Measurements from ENCODE around the gene CTU2. TPM values are rescaled to one million over a fixed set of nuclear protein-coding genes. Genes with fewer than 3 reads are reported as not detected.

Gene CTU2
- total and polyA plus RNA-seq, 2 of the 4 experiments (the other 2 are of a cell fraction), result 12.9 to 18.4 TPM

- no peaks in the 10 kb centered on the region for H3K9me3 ChIP-seq (ENCODE audit: control insufficient read depth, insufficient read depth, low read length)
- no peak overlapping the region for H4K91ac ChIP-seq (ENCODE audit: insufficient read depth, low read depth, low read length)
- H3K9ac ChIP-seq (ENCODE audit: low read depth, low read length), result no peak overlapping the region
- no TSS peak for BruUV-seq (replicated peaks)
- POLR2A ChIA-PET (ENCODE audit: unreplicated experiment), result no interaction called here
- no peak overlapping the region for H4K8ac ChIP-seq (ENCODE audit: low read depth in 2 of 2, low read length in 2 of 2)
- no peak overlapping the region for H2AK5ac ChIP-seq (ENCODE audit: low read depth, low read length)
- H3K14ac ChIP-seq (replicated peaks; ENCODE audit: low read depth, low read length), result no peak overlapping the region
- intact Hi-C loops (cut with micrococcal nuclease) (no loop called here), in situ Hi-C loops (cut with MboI; ENCODE audit: low sequenced_read_pairs) (no loop called here), dilution Hi-C loops (cut with HindIII; ENCODE audit: low sequenced_read_pairs, unreplicated experiment) (no loop called here)
- peaks cover 7% of the 10 kb centered on the region for H4K20me1 ChIP-seq (ENCODE audit: insufficient read depth, low read length)
- H3K79me1 ChIP-seq (ENCODE audit: low read depth in 1 of 2, low read length in 2 of 2), result peaks cover 0 to 16% of the 10 kb centered on the region in 2 experiments; a peak in 3 of 4 replicates
- no peaks in the 10 kb centered on the region for H3K9me1 ChIP-seq (ENCODE audit: insufficient read depth, low read length)
- H3K27ac ChIP-seq (ENCODE audit: insufficient read depth, low read length), result no peak overlapping the region
- H3K4ac ChIP-seq (ENCODE audit: low read depth, low read length), result no peak overlapping the region
- H2BK15ac ChIP-seq (ENCODE audit: low read depth, low read length), result no peak overlapping the region
- H4K5ac ChIP-seq (ENCODE audit: low read depth, low read length), result no peak overlapping the region
- 92% methylated on average over 3 of the region's 8 CpGs; no CpG with 5 or more reads in 1 of the 2 experiments for WGBS, 2 experiments (ENCODE audit: extremely low coverage in 2 of 2, insufficient read length in 1 of 2)
- H3K23ac ChIP-seq (ENCODE audit: low read depth, low read length), result no peak overlapping the region
- DNase-seq (no peak), ATAC-seq (ENCODE audit: low read depth) (no peak)
- H3K4me1 ChIP-seq (ENCODE audit: control insufficient read depth, insufficient read depth, low read length), result no peaks in the 10 kb centered on the region
- no peak overlapping the region for H3K4me3 ChIP-seq (ENCODE audit: insufficient read depth, low read depth, low read length)
- no peak overlapping the region for H3K18ac ChIP-seq (ENCODE audit: low read depth, low read length)
- CTCF ChIA-PET, result no interaction called here
- no peak overlapping the region for H3K4me2 ChIP-seq (ENCODE audit: low read depth, low read length)
- no peak overlapping the region for H2BK120ac ChIP-seq (ENCODE audit: low read depth, low read length)
- H3K36me3 ChIP-seq (ENCODE audit: control insufficient read depth, insufficient read depth, low read length), result peaks cover 92% of the 10 kb centered on the region
- TF ChIP-seq ELK1 (IDR thresholded peaks at IDR 0.05; ENCODE audit: borderline replicate concordance, low read depth, low read length) (no peak), SMC3 (IDR thresholded peaks at IDR 0.05; ENCODE audit: low read depth, low read length) (no peak), POLR2A (IDR thresholded peaks at IDR 0.05; ENCODE audit: low read depth, low read length) (no peak), RCOR1 (IDR thresholded peaks at IDR 0.05; ENCODE audit: insufficient replicate concordance, low read length) (no peak), MAZ (IDR thresholded peaks at IDR 0.05; ENCODE audit: borderline replicate concordance, low read depth, low read length) (no peak), MAFK (IDR thresholded peaks at IDR 0.05; ENCODE audit: low read depth, low read length) (no peak), NFE2L2 (IDR thresholded peaks at IDR 0.05; ENCODE audit: low read depth, low read length) (no peak), FOS (IDR thresholded peaks at IDR 0.05; ENCODE audit: low read depth, low read length) (no peak), RFX5 (IDR thresholded peaks at IDR 0.05; ENCODE audit: low read depth, low read length) (no peak), CHD1 (IDR thresholded peaks at IDR 0.05; ENCODE audit: low read depth, low read length) (no peak), USF2 (IDR thresholded peaks at IDR 0.05; ENCODE audit: low read depth, low read length) (no peak), RAD21 (IDR thresholded peaks at IDR 0.05; ENCODE audit: low read length) (no peak), BHLHE40 (IDR thresholded peaks at IDR 0.05; ENCODE audit: low read depth, low read length) (no peak), MXI1 (IDR thresholded peaks at IDR 0.05; ENCODE audit: borderline replicate concordance, low read depth, low read length) (no peak), CEBPB (IDR thresholded peaks at IDR 0.05; ENCODE audit: low read depth, low read length) (no peak)
- no peak overlapping the region for H2AFZ ChIP-seq (replicated peaks; ENCODE audit: low read length, poor library complexity)
- H3K27me3 ChIP-seq (ENCODE audit: control insufficient read depth, insufficient read depth, low read length), result no peaks in the 10 kb centered on the region
- H2BK20ac ChIP-seq (ENCODE audit: low read depth, low read length), result no peak overlapping the region
- no peak overlapping the region for H2BK5ac ChIP-seq (ENCODE audit: low read depth, low read length, poor library complexity, severe bottlenecking)
- H3K56ac ChIP-seq (ENCODE audit: extremely low read depth, insufficient read depth, low read length), result no peak overlapping the region
- no peak overlapping the region for H2AK9ac ChIP-seq (replicated peaks; ENCODE audit: low read depth, low read length, poor library complexity)
Observed at GRCh38 chr16:88723507-88723887, 17.2 kb downstream of the CTU2 start.

Measured in IMR-90 (cell line).